ENCODE measurements around the gene LTA. TPM values are rescaled to one million over a fixed set of nuclear protein-coding genes. Genes with fewer than 3 reads are reported as not detected.

Gene LTA
- total RNA-seq, 2 donors from 2014 or later = not detected

DNA sequence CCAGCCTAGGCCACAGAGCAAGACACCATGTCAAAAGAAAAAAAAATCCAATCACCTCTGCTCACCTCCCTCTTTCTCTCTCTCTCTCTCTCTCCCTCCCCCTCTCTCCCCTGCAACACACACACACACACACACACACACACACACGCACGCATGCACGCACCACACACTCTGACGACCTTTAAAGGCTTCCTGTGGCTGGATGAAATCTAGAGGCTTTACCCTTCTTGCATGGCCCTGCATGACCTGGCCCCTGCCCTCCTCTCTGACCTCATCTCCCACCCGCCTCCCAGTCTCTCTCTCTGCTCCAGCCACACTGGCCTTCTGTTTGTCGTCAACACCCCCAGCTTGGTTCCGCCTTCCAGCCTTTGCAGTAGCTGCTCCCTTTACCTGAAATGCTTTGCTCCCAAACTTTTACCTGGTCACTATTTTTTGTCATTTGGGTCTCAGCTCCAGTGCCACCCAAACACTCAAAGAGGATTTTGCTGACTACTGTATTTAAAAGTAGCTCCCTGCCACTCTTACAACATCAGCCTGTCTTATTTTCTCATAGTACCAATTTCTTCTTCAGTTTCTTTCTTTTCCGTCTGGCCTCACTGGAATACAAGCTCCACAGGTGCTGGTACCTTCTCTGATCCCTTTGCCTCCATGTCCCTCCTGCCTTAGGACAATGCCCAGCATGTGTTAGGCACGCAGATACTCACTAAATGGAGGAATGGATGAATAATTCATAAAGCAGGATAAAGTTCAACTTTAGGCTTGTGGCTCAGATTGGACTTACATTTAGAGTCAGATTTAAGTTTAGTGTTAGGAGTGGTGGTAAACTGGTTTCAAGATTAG, 4.3 kb upstream of the LTA start:
- H3K4me1 ChIP-seq (ENCODE audit: control insufficient read depth in 1 of 2, low read depth in 2 of 2) = no peaks in the 10 kb centered on the region
- H3K36me3 ChIP-seq = no peaks in the 10 kb centered on the region
- DNase-seq (ENCODE audit: low spot score) (no peak), ATAC-seq (ENCODE audit: insufficient number of reproducible peaks, low FRiP score, low read depth) (no peak)
- H3K27me3 ChIP-seq (replicated peaks; ENCODE audit: insufficient read depth) = no peaks in the 10 kb centered on the region
- TF ChIP-seq CTCF (IDR thresholded peaks at IDR 0.05) = no peak
- H3K27ac ChIP-seq = no peak overlapping the region
- H3K4me3 ChIP-seq = no peak overlapping the region
- H3K9me3 ChIP-seq = no peaks in the 10 kb centered on the region

- no peak for DNase-seq (ENCODE audit: low spot score)
- H3K27me3 ChIP-seq (replicated peaks; ENCODE audit: insufficient read depth) = no peaks in the 10 kb centered on the region
- no peak overlapping the region for H3K4me3 ChIP-seq
- H3K27ac ChIP-seq = no peak overlapping the region
- H3K9me3 ChIP-seq = no peaks in the 10 kb centered on the region
- no peaks in the 10 kb centered on the region for H3K36me3 ChIP-seq
- TF ChIP-seq CTCF (IDR thresholded peaks at IDR 0.05) = no peak
- no peaks in the 10 kb centered on the region for H3K4me1 ChIP-seq (ENCODE audit: control insufficient read depth in 1 of 2, low read depth in 2 of 2)
- no peak for ATAC-seq (ENCODE audit: insufficient number of reproducible peaks, low FRiP score, low read depth)
These were observed 3.5 kb upstream of the LTA start for GRCh38 chr6:31568537-31568961.

- no peak for TF ChIP-seq CTCF (IDR thresholded peaks at IDR 0.05)
- no peaks in the 10 kb centered on the region for H3K9me3 ChIP-seq
- no peaks in the 10 kb centered on the region for H3K27me3 ChIP-seq (replicated peaks; ENCODE audit: insufficient read depth)
- no peaks in the 10 kb centered on the region for H3K36me3 ChIP-seq
- no peak overlapping the region for H3K4me3 ChIP-seq
- H3K27ac ChIP-seq = no peak overlapping the region
- ATAC-seq (ENCODE audit: insufficient number of reproducible peaks, low FRiP score, low read depth) (no peak), DNase-seq (ENCODE audit: low spot score) (no peak)
- no peaks in the 10 kb centered on the region for H3K4me1 ChIP-seq (ENCODE audit: control insufficient read depth in 1 of 2, low read depth in 2 of 2)
These were observed 2.1 kb upstream of the LTA start for GRCh38 chr6:31569861-31570536.

DNA sequence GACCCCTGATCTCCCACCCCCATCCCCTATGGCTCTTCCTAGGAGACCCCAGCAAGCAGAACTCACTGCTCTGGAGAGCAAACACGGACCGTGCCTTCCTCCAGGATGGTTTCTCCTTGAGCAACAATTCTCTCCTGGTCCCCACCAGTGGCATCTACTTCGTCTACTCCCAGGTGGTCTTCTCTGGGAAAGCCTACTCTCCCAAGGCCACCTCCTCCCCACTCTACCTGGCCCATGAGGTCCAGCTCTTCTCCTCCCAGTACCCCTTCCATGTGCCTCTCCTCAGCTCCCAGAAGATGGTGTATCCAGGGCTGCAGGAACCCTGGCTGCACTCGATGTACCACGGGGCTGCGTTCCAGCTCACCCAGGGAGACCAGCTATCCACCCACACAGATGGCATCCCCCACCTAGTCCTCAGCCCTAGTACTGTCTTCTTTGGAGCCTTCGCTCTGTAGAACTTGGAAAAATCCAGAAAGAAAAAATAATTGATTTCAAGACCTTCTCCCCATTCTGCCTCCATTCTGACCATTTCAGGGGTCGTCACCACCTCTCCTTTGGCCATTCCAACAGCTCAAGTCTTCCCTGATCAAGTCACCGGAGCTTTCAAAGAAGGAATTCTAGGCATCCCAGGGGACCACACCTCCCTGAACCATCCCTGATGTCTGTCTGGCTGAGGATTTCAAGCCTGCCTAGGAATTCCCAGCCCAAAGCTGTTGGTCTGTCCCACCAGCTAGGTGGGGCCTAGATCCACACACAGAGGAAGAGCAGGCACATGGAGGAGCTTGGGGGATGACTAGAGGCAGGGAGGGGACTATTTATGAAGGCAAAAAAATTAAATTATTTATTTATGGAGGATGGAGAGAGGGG, 1.4 kb downstream of the LTA start:
- no peaks in the 10 kb centered on the region for H3K27me3 ChIP-seq (replicated peaks; ENCODE audit: insufficient read depth)
- H3K27ac ChIP-seq = no peak overlapping the region
- no peaks in the 10 kb centered on the region for H3K4me1 ChIP-seq (ENCODE audit: control insufficient read depth in 1 of 2, low read depth in 2 of 2)
- H3K9me3 ChIP-seq = no peaks in the 10 kb centered on the region
- no peak for ATAC-seq (ENCODE audit: insufficient number of reproducible peaks, low FRiP score, low read depth)
- TF ChIP-seq CTCF (IDR thresholded peaks at IDR 0.05) = no peak
- no peak overlapping the region for H3K4me3 ChIP-seq
- no peaks in the 10 kb centered on the region for H3K36me3 ChIP-seq
- no peak for DNase-seq (ENCODE audit: low spot score)

Measured in thoracic aorta (tissue), 2 donors.